Activated CD4-positive, alpha-beta T cell treated with anti-CD3 and anti-CD28 coated beads for 36 hours (primary cell): ENCODE results near the gene ZCCHC14. TPM values are rescaled to one million over a fixed set of nuclear protein-coding genes. Genes with fewer than 3 reads are reported as not detected.
A peak's percentile ranks its signal among the peaks of the same experiment; 100 is the strongest.

ENCODE experiments used
- ATAC-seq: fragments of 200-7000 bp; cut with Tn5 transposase; one replicate; pipeline ENCODE4 v1.10.0; 2021; ENCODE audit warnings: mild to moderate bottlenecking, moderate library complexity
- CTCF ChIA-PET: fragments of 350-600 bp; sonication (Branson Sonifier 250); formaldehyde crosslinking; loops from one replicate; lab custom pipeline; 2021; ENCODE audit warnings: antibody characterized with exemption; lab: Charles Lee
- POLR2A ChIA-PET: fragments of 350-600 bp; sonication (Branson Sonifier 250); formaldehyde crosslinking; loops from one replicate; lab custom pipeline; 2021; ENCODE audit warnings: antibody characterized with exemption, inconsistent platforms; lab: Charles Lee
- DNase-seq: peaks from one replicate; pipeline ENCODE4 v3.0.0-alpha.2; 2020
- H3K27ac Mint-ChIP-seq: one replicate; pipeline ENCODE4 v1.8.0; 2021; ENCODE audit warnings: mixed read lengths
- H3K27me3 Mint-ChIP-seq: one replicate; pipeline ENCODE4 v1.8.0; 2021; ENCODE audit warnings: mixed read lengths
- H3K36me3 Mint-ChIP-seq: one replicate; pipeline ENCODE4 v1.8.0; 2021; ENCODE audit warnings: low read depth, mixed read lengths
- H3K4me1 Mint-ChIP-seq: one replicate; pipeline ENCODE4 v1.8.0; 2021; ENCODE audit warnings: mixed read lengths
- H3K4me3 Mint-ChIP-seq: one replicate; pipeline ENCODE4 v1.8.0; 2021; ENCODE audit warnings: mild to moderate bottlenecking, moderate library complexity, mixed read lengths
- H3K9me3 Mint-ChIP-seq: one replicate; pipeline ENCODE4 v1.8.0; 2021; ENCODE audit warnings: low read depth, mixed read lengths
- intact Hi-C, 2 experiments: fragments of 100-400 bp; cut with DNase I in 1 of 2; cut with micrococcal nuclease in 1 of 2; formaldehyde crosslinking; loops; one replicate each; pipeline versions ENCODE4 v1.14.2 to v1.15.1; 2022 to 2024; cut with DNase I, micrococcal nuclease
- total RNA-seq, 2 experiments: library from RNA; stranded (reverse); gene quantifications; one replicate each; pipeline ENCODE4 v1.2.3, GENCODE V29; 2021

Gene ZCCHC14
- total RNA-seq: 10 to 100 TPM; 10.1 to 12.9 TPM

DNA sequence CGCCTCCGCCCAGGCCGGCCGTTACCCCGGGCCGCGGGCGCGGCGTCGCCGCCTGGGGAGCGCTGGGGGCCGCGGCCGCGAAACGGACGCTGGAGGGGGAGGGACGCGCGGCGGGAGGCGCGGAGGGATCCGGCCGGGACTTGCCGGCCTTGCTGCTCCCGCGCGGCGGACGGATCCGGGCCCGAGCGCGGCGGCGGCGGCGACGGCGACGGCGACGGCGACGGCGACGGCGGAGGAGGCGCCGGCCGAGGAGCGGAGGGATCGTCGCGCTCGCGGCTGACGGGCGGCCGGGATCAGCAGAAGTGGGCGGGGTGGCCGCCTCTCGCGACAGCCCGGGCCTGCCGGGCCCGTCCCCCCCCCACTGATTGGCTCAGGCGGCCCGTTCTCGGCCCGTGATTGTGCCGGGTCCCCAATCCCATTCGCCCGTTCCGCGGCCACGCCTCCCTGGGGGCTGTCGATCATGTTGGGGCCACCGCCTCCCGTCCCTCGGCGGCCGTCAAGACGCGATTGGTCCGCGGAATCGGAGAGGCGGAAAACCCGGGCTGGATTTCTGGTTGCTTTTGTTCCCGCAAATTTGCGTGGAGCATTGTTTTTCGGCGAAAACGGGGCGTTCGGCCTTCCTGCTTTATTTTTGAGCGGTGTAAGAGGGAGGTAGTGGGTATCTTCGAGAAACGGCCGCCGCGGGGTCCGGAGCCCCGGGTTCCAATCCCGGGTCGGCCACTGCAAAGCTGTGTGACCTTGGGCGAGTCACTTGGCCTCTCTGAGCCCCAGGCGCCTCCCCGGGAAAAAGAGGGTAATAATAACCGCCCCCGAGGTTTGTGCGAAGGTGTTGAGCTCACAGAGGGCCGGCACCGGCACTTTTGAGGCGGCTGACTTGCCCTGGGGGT, at the start of gene ZCCHC14:
Gene ZCCHC14, minus strand, starts transcription at position 304 of the 887 bp plus-strand sequence. CDS start 786 bp downstream, outside the sequence.
- ATAC-seq: peak; percentile 94
- Mint-ChIP-seq H3K4me3 (peak within 1 kb of the TSS; percentile 83), H3K9me3 (no peaks in the 10 kb centered on the region), H3K4me1 (peaks cover 48% of the 10 kb centered on the region), H3K36me3 (no peaks in the 10 kb centered on the region), H3K27me3 (no peaks in the 10 kb centered on the region), H3K27ac (peak within 1 kb of the TSS; percentile 85)
- intact Hi-C loops: loop anchor here (1.0 to 10.0 kb wide), 15 partner anchors 29 to 962 kb away; partner anchors contain the start of genes C16orf95 (in 2 of the 2), ZFPM1 (in 2 of the 2), BANP (in 1 of the 2) and FBXO31 (in 1 of the 2)
- CTCF ChIA-PET: no interaction called here
- POLR2A ChIA-PET: no interaction called here
- peak; percentile 100 for DNase-seq

DNA sequence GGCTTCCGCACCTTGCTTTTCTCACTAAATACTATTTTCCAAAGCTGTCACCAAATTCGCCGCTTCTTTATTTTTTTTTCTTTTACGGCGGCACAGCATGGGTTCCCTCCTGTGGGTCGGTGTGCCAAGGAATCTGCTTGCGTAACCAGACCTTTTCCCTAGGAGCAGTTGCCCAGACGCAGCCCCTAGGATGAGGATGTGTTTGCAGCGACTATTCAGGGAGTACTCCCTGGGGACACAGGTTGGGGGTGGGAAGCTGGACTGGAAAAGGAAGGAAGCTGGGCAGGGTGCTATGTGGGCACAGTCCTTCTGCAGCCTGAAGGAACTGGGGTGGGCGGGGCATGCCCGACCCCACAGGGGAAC, 49.0 kb upstream of the ZCCHC14 start:
- Mint-ChIP-seq H3K4me1 (peaks cover 11% of the 10 kb centered on the region), H3K9me3 (peaks cover 7% of the 10 kb centered on the region), H3K36me3 (no peaks in the 10 kb centered on the region), H3K4me3 (no peak overlapping the region), H3K27ac (no peak overlapping the region), H3K27me3 (peaks cover 23% of the 10 kb centered on the region)
- DNase-seq: no peak
- ATAC-seq: no peak
- POLR2A ChIA-PET: interaction anchor here (0.6 kb wide), 1 partner anchor 136 kb away, joined by 4 read pairs; no protein-coding TSS in a partner anchor
- intact Hi-C loops: loop anchor here (5.0 kb wide), 1 partner anchor 125 kb away; no protein-coding TSS in a partner anchor
- CTCF ChIA-PET: interaction anchor here (1.3 kb wide), 1 partner anchor 94 kb away, joined by 8 read pairs; no protein-coding TSS in a partner anchor

DNA sequence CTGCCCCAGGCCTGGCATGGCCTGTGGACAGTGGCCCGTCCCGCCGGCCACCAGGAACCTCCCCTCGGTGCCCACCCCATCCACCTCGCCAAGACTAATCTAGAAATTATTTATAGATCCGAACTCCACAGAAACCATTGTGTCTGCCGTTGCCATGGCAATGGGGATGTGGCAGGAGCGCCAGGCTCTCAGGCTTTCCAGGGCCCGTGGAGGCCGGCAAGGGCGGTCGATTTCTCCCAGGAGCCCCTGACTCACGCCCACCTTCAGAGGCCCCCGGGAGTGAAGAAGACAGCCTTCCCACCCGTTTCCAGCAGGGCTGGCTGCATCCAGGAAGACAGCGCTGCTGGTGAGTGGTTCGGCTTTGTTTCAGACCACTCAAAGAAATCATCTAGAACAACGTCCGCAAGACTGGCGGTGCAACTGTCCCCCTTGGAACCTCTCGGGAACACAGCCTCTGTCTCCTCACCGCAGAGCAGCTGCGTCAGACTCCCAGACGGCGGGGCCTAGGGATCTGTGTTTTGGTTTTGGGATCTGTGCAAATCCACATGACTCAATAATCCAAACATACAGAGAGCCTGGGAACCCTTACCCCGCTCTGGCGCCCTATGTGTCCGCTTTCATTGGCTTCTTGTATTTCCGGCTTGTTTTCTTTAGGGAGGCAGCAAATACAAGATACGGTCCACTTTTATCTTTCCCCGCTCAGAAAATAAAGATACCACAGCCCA, 48.5 kb upstream of the ZCCHC14 start:
- intact Hi-C loops: loop anchor here (5.0 kb wide), 1 partner anchor 124 kb away; no protein-coding TSS in a partner anchor
- peaks cover 23% of the 10 kb centered on the region for H3K27me3 Mint-ChIP-seq
- no peak overlapping the region for H3K4me3 Mint-ChIP-seq
- DNase-seq: no peak
- peaks cover 11% of the 10 kb centered on the region for H3K4me1 Mint-ChIP-seq
- peaks cover 4% of the 10 kb centered on the region for H3K9me3 Mint-ChIP-seq
- H3K36me3 Mint-ChIP-seq: no peaks in the 10 kb centered on the region
- CTCF ChIA-PET: no interaction called here
- no peak for ATAC-seq
- no peak overlapping the region for H3K27ac Mint-ChIP-seq
- POLR2A ChIA-PET: no interaction called here

DNA sequence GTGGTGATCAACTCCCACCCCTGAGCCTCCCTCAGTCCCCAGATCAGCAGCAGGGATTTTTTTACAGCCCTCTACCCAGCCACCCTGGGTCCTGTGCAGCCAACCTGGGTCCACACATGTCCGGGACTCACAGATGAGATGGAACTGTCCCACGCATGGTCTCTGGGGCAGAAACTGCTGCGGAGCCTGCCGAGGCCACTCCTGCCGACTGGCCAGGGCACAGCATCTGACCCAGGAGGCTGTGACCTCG, 48.0 kb upstream of the ZCCHC14 start:
- Mint-ChIP-seq H3K9me3 (no peaks in the 10 kb centered on the region), H3K4me3 (no peak overlapping the region), H3K4me1 (peaks cover 11% of the 10 kb centered on the region), H3K36me3 (no peaks in the 10 kb centered on the region), H3K27ac (no peak overlapping the region), H3K27me3 (peaks cover 26% of the 10 kb centered on the region)
- DNase-seq (no peak), ATAC-seq (no peak)
- intact Hi-C loops: loop anchor here (5.0 kb wide), 1 partner anchor 124 kb away; no protein-coding TSS in a partner anchor
- ChIA-PET POLR2A (no interaction called here), CTCF (no interaction called here)

DNA sequence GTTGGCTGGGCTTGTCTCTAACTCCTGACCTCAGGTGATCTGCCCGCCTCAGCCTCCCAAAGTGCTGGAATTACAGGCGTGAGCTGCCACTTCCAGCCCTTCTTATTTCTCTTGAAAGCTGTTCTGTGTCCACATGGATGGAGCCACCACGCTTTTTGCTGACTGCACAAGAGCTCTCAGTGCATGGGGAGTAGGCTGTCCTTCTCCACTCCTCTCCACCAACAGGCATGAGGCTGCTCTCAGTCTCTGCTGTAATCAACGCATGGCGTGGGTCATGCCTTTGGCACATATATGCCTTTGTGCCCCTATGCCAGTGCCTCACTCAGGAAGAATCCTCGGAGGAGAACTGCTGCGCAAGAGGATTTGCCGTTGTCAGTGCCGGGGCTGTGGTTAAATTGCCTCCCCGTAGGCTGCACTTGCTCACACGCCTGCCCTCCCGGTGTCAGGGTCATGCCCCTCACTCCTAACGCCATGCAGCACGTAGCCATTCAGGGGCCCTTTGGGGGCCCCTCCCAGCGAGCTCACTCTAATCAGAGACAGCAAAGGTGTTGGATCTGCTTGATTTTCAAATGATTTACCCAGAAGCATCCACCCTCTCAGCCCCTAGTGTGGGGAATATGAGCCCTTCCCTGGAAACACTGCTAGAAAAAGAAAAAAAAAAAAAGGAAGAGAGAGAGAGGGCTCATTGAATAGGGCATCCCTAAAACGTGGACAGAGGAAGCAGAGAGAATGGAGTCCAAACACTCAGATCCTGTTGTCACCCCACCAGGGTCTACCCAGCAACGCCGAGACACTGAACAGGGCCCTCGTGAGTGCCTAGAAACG, 47.5 kb upstream of the ZCCHC14 start:
- Mint-ChIP-seq H3K4me3 (no peak overlapping the region), H3K9me3 (no peaks in the 10 kb centered on the region), H3K27ac (no peak overlapping the region), H3K27me3 (peaks cover 27% of the 10 kb centered on the region), H3K36me3 (no peaks in the 10 kb centered on the region), H3K4me1 (peaks cover 11% of the 10 kb centered on the region)
- DNase-seq (no peak), ATAC-seq (no peak)
- ChIA-PET POLR2A (interaction anchor here (0.6 to 0.7 kb wide), 2 partner anchors 11 to 146 kb away, joined by 3 to 4 read pairs; no protein-coding TSS in a partner anchor), CTCF (interaction anchor here (1.2 kb wide), 1 partner anchor 96 kb away, joined by 3 read pairs; no protein-coding TSS in a partner anchor)
- intact Hi-C loops: loop anchor here (5.0 kb wide), 1 partner anchor 123 kb away; no protein-coding TSS in a partner anchor

DNA sequence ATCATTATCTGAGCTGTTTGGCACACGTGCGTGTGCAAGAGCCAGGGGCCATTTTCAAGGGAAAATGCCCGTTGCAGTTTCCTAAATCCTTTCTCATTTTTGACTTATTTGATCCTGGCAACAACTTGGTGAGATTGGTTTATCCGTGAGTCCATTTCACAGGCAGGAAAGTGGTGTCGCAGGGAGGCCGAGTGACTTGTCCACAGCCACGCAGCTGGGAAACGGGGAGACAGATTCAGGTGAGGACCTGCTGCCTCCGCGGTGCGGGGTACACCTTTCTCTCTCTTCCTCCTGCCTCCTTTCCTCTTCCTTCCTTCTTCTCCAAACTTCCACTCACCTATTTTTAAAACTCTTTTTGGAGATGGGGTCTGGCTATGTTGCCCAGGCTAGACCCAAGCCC, 46.3 kb upstream of the ZCCHC14 start:
- DNase-seq: no peak
- Mint-ChIP-seq H3K27ac (no peak overlapping the region), H3K27me3 (peaks cover 30% of the 10 kb centered on the region), H3K36me3 (no peaks in the 10 kb centered on the region), H3K4me3 (no peak overlapping the region), H3K9me3 (no peaks in the 10 kb centered on the region), H3K4me1 (peaks cover 11% of the 10 kb centered on the region)
- intact Hi-C loops: no loop called here
- ChIA-PET CTCF (interaction anchor here (1.2 kb wide), 1 partner anchor 97 kb away, joined by 3 read pairs; no protein-coding TSS in a partner anchor), POLR2A (no interaction called here)
- no peak for ATAC-seq

DNA sequence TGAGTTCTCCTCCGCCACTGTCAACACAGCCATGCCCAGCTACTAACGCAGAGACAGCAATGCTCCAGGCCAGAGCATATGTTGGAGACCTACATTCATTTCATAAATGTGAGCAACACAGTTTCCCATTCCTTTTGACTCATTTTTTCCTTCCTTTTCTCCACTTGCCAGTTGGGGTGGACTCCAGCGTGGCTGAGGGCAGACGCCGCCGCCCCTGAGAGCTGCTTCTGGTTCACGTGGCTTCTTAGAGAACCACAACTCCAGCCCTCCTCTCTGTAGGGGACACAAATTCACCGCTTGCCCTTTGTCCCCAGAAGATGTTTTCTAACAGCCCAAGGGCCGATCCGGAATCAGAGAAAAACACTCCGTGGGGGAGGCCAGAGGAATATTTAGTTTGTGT, 45.8 kb upstream of the ZCCHC14 start:
- no peaks in the 10 kb centered on the region for H3K36me3 Mint-ChIP-seq
- H3K27me3 Mint-ChIP-seq: peaks cover 30% of the 10 kb centered on the region
- DNase-seq (peak; percentile 27), ATAC-seq (peak; percentile 51)
- H3K4me1 Mint-ChIP-seq: peaks cover 6% of the 10 kb centered on the region
- intact Hi-C loops: no loop called here
- H3K4me3 Mint-ChIP-seq: no peak overlapping the region
- no peaks in the 10 kb centered on the region for H3K9me3 Mint-ChIP-seq
- ChIA-PET POLR2A (no interaction called here), CTCF (interaction anchor here (1.1 kb wide), 1 partner anchor 97 kb away, joined by 5 read pairs; no protein-coding TSS in a partner anchor)
- no peak overlapping the region for H3K27ac Mint-ChIP-seq

DNA sequence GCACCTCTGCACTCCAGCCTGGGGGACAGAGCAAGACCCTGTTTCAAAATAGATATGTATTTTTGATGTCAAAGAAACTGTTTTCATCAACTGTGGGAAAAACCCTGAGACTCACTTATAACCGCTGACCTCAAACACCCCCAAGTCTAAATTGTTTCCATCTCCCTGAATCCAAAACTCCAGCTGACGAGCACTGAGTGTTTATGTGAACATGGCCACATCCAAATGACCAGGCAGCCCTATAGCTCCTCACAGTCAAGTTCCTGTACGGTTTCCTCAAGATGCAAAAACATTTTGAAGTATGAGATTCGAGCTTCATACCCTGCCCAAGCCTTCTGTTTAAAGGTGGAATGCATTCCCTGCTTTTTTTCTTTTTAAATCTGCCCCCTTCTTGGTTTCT, 45.3 kb upstream of the ZCCHC14 start:
- no peak overlapping the region for H3K27ac Mint-ChIP-seq
- H3K4me1 Mint-ChIP-seq: peaks cover 6% of the 10 kb centered on the region
- H3K4me3 Mint-ChIP-seq: no peak overlapping the region
- intact Hi-C loops: no loop called here
- peaks cover 30% of the 10 kb centered on the region for H3K27me3 Mint-ChIP-seq
- no peak for DNase-seq
- ChIA-PET POLR2A (interaction anchor here (0.5 kb wide), 1 partner anchor 137 kb away, joined by 5 read pairs; no protein-coding TSS in a partner anchor), CTCF (interaction anchor here (0.6 to 1.1 kb wide), 2 partner anchors 97 to 122 kb away, joined by 3 to 5 read pairs; no protein-coding TSS in a partner anchor)
- peak; percentile 19 for ATAC-seq
- H3K36me3 Mint-ChIP-seq: no peaks in the 10 kb centered on the region
- no peaks in the 10 kb centered on the region for H3K9me3 Mint-ChIP-seq

DNA sequence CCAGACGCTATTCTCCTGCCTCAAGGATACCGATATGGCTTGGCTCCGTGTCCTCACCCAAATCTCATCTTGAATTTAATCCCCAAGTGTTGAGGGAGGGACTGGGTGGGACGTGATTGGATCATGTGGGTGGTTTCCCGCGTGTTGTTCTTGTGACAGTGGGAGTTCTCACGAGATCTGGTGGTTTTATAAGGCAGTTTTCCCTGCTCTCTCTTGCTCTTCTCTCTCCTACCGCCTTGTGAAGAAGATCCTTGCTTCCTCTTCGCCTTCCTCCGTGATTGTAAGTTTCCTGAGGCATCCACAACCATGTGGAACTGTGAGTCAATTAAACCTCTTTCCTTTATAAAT, 43.9 kb upstream of the ZCCHC14 start:
- Mint-ChIP-seq H3K9me3 (peaks cover 2% of the 10 kb centered on the region), H3K4me3 (no peak overlapping the region), H3K27me3 (peaks cover 34% of the 10 kb centered on the region), H3K36me3 (no peaks in the 10 kb centered on the region), H3K27ac (no peak overlapping the region), H3K4me1 (peaks cover 6% of the 10 kb centered on the region)
- ChIA-PET POLR2A (no interaction called here), CTCF (interaction anchor here (0.7 kb wide), 1 partner anchor 1292 kb away, joined by 3 read pairs; no protein-coding TSS in a partner anchor)
- intact Hi-C loops: no loop called here
- no peak for ATAC-seq
- no peak for DNase-seq

DNA sequence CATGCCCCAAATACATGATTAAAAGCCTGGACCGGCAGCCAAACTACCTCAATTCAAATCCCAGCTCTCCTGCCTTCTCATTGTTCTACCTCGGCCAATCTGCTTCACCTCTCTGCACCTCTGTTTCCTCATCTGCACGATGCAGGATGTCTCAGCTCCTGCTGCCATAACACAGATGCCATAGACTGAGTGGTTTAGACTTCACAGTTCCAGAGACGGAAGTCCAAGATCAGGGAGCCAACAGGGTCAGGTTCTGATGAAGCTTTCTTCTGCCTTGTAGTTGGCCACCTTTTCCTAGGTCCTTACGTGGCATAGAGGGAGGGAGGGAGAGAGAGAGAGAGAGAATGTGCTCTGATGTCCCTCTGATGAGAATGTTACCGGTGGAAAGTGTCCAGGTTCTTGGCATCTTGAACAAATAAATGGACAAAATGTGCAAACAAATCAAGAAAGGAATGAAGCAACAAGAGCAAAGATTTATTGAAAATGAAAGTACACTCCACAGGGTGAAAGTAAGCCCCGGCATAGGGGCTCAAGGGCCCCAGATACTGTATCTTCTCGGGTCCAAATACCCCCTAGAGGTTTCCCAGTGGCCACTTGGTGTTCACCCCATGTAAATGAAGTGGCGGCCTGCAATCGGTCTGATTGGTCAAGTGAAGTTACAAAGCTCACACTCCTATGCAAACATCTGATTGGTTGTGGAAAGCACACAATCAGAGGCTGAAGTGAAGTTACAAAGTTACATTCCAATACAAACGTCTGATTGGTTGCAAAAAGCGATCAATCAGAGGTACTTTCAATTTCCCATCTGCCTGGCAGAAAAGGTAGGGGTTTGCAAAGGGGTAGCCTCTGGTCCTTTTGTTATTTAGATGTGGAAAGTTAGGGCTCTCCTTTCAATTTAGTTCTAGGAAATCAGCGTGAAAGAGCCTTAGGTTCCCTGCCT, 43.3 kb upstream of the ZCCHC14 start:
- intact Hi-C loops: no loop called here
- Mint-ChIP-seq H3K4me3 (no peak overlapping the region), H3K36me3 (no peaks in the 10 kb centered on the region), H3K9me3 (peaks cover 2% of the 10 kb centered on the region), H3K27me3 (peaks cover 34% of the 10 kb centered on the region), H3K4me1 (peaks cover 6% of the 10 kb centered on the region), H3K27ac (no peak overlapping the region)
- ChIA-PET POLR2A (no interaction called here), CTCF (interaction anchor here (1.5 kb wide), 1 partner anchor 15 kb away, joined by 4 read pairs; no protein-coding TSS in a partner anchor)
- no peak for DNase-seq
- no peak for ATAC-seq
